SK-MEL-5 (cell line): Measurements from ENCODE around the gene CST6. TPM values are rescaled to one million over a fixed set of nuclear protein-coding genes. Genes with fewer than 3 reads are reported as not detected.
"Not testable (repeated sequence)": the region's sequence is repeated elsewhere in the genome, so short reads cannot be mapped to it uniquely, and the experiment has no call there.

Experiments used
- DNase-seq: peaks from one replicate; pipeline ENCODE4 v3.0.0-alpha.2; 2016; ENCODE audit warnings: low read depth, low spot score
- in situ Hi-C: cut with HindIII; loops from 2 replicates; pipeline ENCODE4 v1.10.0; 2016; ENCODE audit warnings: low sequenced_read_pairs, high pct_unique_total_duplicates, low pct_unique_long_range_greater_than_20kb
- total RNA-seq: library from RNA; depleted of rRNA; stranded (reverse); fragments of >200 nt; shearing (Covaris generic); gene quantifications from 2 replicates; pipeline ENCODE4 v1.2.3, GENCODE V29; 2014

CST6 gene
- total RNA-seq, 1 experiment from 2014 or later: not detected

- DNase-seq, in situ Hi-C loops: not testable (repeated sequence)
Observed at GRCh38 chr11:66010036-66010435, 1.8 kb upstream of the CST6 start.

- no peak for DNase-seq
- in situ Hi-C loops: no loop called here
Observed at GRCh38 chr11:66011239-66011784, 496 bp upstream of the CST6 start.

DNA sequence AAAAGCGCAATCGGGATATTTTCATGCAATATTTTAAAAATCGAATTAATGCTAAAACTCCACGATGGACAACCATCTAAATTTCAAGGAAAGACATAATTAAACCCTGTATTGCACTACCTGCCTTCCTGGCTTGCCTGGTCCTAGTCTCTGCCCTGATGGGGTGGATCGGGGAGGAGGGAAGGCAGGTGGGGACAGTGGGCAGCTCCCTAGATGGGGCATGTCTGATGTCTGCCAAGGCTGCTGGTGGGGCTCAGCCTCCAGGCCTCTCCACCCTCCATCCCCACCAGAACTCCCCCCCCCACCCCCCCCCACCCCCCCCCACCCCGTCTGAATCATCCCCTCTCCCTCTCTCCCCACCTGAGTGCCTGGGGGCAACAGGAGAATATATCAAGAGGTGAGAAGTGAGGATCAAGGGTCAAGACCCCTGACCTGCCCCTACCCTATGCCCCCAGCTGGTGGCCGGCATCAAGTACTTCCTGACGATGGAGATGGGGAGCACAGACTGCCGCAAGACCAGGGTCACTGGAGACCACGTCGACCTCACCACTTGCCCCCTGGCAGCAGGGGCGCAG is 650 bp downstream of the CST6 start:
- in situ Hi-C loops: no loop called here
- DNase-seq: no peak

GRCh38 chr11:66012946-66013761 is 1.3 kb downstream of the CST6 start:
- in situ Hi-C loops: no loop called here

GRCh38 chr11:66013762-66014100 is 1.9 kb downstream of the CST6 start:
- in situ Hi-C loops: no loop called here
- DNase-seq: no peak

More at GRCh38 chr11:66012946-66013761, 1.3 kb downstream of the CST6 start:
- no peak for DNase-seq

DNA sequence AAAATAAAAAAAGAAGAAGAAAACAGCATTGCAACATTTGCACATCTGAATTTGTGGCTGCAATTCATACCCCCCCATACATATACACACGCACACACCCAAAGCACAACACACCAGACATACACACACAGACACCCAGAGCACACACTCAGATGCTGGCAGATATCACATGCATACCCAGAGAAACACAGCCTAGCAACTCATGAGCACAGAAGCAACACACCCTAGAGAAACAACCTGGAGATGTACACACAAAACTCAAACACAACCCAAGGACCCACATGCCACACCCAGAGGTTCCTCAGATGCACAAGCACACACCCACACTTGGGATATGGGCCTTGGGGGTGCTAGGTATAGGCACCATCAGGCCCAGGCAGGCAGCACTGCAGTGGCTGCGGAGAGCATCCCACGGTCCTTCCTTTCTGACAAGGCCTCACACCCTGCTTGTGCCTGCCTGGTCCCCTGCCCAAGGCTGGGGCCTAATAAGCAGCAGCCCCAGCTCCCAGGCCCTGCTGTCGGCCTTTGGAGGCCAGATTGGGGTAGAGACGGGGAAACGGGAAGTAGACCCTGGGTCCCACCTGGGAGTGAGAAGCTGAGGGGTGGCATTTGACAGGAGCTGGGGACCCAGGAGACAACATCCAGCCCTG is 3.1 kb downstream of the CST6 start:
- in situ Hi-C loops: no loop called here
- DNase-seq: no peak

- DNase-seq: no peak
- in situ Hi-C loops: no loop called here
Observed at GRCh38 chr11:66015454-66015881, 3.7 kb downstream of the CST6 start.

DNA sequence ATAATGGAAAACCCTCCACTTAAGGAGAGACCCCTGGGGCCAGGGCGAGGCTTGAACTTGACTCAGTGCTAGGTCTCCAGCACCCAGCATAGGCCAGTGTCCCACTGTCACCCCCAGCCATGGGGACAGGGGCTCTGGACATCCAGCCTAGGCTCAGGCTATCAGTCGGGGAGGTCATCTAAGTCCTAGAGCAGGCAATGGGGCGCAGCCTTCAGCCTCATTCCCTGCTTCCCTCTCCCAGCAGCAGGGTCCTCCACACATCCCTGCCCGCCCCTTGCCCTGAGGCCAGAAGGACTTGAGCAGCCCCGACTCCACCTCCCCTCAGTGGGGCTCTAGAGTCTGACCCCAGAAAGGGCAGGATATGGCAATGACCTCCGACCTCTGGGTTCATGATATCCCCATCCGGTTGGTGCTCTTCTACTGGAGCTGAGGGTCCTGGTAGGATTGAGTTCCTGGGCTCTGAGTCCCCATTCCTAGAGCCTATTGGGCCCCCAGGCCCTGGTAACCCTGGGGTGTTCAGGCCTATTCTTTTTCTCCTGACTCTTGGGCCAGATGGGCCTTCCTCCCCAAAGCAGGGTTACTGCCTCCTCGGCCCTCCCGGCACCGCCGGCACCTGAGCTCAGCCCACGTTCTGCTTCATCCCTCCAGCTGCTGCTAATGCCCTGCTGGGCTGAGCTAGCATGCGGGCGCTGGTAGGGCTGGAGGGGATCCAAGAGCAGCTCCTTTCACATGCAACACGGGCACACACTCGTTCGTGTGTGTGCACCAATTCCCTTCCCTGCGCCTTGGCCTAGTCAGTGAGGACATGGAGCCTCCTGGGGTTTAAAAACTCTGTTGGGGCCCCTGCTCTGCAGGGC is 4.4 kb downstream of the CST6 start:
- DNase-seq: no peak
- in situ Hi-C loops: no loop called here

GRCh38 chr11:66016793-66017177 is 5.0 kb downstream of the CST6 start:
- no peak for DNase-seq

DNA sequence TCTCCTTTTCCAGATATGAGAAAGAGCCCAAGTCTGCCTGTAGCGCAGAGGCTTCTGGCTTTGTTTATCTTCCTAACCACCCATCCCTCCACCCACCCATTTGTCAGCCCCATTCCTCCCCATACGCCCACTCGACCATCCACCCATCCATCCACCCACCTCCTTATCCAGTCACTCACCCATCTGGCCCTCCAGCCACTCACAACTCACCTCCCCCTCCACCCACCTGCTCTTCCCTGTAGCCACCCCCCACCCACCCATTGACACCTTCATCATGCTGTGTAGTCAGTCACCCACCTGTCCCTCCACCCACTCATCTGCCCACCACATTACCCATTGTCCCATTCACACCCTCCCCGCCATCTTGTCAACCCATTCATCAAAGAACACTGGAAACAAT is 5.5 kb downstream of the CST6 start:
- DNase-seq: no peak
- in situ Hi-C loops: no loop called here

More at GRCh38 chr11:66016793-66017177, 5.0 kb downstream of the CST6 start:
- in situ Hi-C loops: no loop called here

GRCh38 chr11:66020212-66020611 is 8.4 kb downstream of the CST6 start:
- in situ Hi-C loops: no loop called here
- DNase-seq: no peak

GRCh38 chr11:66020618-66021357 is 9.0 kb downstream of the CST6 start:
- in situ Hi-C loops: no loop called here
- DNase-seq: peak; percentile 14

DNA sequence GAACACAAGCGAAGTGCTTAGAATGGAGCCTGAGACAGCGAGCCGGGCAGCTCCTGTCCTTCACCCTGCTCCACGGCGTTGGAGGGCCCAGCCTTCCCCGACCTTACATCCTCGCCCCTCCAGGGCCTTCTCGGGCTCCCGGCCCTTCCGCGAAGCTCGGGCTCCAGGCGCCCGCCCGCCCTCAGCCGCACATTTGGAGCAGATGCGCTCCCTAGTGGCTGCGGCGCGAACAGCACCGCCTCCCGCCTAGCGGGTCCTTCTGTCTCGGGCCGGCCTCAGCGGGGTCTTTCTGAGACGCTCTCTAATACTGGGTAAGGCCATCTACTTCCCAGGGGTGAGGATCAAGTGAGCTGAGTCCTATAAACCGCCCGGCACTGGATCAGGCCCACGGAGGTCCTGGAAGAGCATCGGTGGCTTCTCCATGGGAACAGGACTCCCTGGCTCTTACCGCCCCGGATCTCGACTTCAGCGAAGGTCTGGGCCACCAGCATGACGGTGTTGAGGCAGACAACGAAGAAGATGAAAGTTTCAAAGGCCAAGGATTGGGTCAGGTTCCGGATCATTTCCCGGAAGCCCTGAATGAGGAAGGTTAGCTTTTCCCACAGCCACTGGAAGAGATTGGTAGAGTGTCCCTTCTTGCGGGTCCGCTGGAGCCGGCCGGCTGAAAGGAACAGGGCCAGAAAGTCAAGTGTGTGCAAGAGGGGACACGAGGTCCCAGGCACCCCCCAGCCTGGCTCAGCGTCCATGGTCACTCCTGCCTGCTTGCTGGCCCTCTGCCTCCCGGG is 10.8 kb downstream of the CST6 start:
- peak; percentile 59 for DNase-seq
- in situ Hi-C loops: no loop called here

GRCh38 chr11:66023186-66023440 is 11.3 kb downstream of the CST6 start:
- in situ Hi-C loops, DNase-seq: not testable (repeated sequence)

- in situ Hi-C loops: no loop called here
Observed at GRCh38 chr11:66026017-66026529, 14.3 kb downstream of the CST6 start, which contains the start of gene CATSPER1. TSS of gene CATSPER1 (minus strand) at chr11:66026479. CDS start at chr11:66026379, 100 bp downstream.

GRCh38 chr11:66032957-66033735 is 21.3 kb downstream of the CST6 start:
- peak; percentile 31 for DNase-seq
- in situ Hi-C loops: no loop called here

More at GRCh38 chr11:66026017-66026529, 14.3 kb downstream of the CST6 start, which contains the start of gene CATSPER1:
- no peak for DNase-seq
